Measurements from ENCODE around the gene AP3M1. TPM values are rescaled to one million over a fixed set of nuclear protein-coding genes. Genes with fewer than 3 reads are reported as not detected.
A peak's percentile ranks its signal among the peaks of the same experiment; 100 is the strongest.

The AP3M1 gene
- total RNA-seq, 1 experiment from 2014 or later = 34.4 TPM

DNA sequence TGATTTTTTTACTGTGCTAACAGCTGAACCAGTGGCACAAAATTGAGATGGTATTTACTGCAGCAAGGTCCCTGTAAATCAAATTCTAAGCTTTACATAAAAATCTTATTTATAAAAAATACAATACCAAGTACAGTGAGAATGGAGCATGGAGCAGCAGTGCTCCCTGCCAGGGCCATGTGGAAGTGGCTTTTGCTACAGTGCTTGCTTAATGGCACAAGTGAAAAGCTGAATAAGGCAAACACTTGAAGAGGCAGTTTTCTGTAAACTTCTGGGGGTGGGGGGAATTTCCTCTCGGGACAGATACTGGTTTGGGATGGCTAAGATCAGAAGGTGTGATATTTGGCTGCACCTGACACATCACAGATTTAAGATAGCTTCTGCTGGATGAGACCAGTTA lies 27.5 kb downstream of the AP3M1 start:
- Histone ChIP-seq H4K20me1 (ENCODE audit: insufficient read depth) (no peaks in the 10 kb centered on the region), H3K9ac (ENCODE audit: low read length) (no peak overlapping the region), H3K4me1 (ENCODE audit: control insufficient read depth in 1 of 2, insufficient read depth in 2 of 2, low read length in 2 of 2) (peaks cover 11 to 16% of the 10 kb centered on the region in 2 experiments), H2AFZ (ENCODE audit: low read depth, low read length, poor library complexity, severe bottlenecking) (no peak overlapping the region), H3K4me2 (ENCODE audit: low read length) (no peak overlapping the region), H3K36me3 (ENCODE audit: control insufficient read depth in 1 of 2, insufficient read depth in 2 of 2, low read length in 2 of 2) (peaks cover 43 to 49% of the 10 kb centered on the region in 2 experiments), H3K4me3 (replicated peaks in 1 of 2; ENCODE audit: low read depth in 1 of 2, low read length in 2 of 2) (no peak overlapping the region), H3K27me3 (ENCODE audit: insufficient read depth, low read length) (no peaks in the 10 kb centered on the region), H3K27ac (ENCODE audit: low read depth, low read length) (no peak overlapping the region), H3K9me2 (ENCODE audit: insufficient read depth) (no peaks in the 10 kb centered on the region), H3K79me2 (ENCODE audit: insufficient read depth, low read length) (no peaks in the 10 kb centered on the region; the same call in 1 of the 2 replicates), H3K9me3 (ENCODE audit: control insufficient read depth in 1 of 2, insufficient read depth in 1 of 2, low read depth in 1 of 2, low read length in 2 of 2) (no peaks in the 10 kb centered on the region)
- intact Hi-C loops (cut with micrococcal nuclease) = no loop called here
- ChIA-PET CTCF (no interaction called here), RAD21 (ENCODE audit: low non-redundant PET in 1 of 2, low total read pairs in 2 of 2, uncharacterized antibody in 2 of 2, unreplicated experiment in 2 of 2) (no interaction called here), POLR2A (no interaction called here)
- TSS peak; percentile 29 for BruUV-seq (replicated peaks)
- no peak for ATAC-seq
- no peak for DNase-seq (ENCODE audit: low read depth, low spot score)
- TF ChIP-seq, protein P1, sequence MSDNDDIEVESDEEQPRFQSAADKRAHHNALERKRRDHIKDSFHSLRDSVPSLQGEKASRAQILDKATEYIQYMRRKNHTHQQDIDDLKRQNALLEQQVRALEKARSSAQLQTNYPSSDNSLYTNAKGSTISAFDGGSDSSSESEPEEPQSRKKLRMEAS (IDR thresholded peaks at IDR 0.05) = no peak
- TF ChIP-seq YY1 (IDR thresholded peaks at IDR 0.05; ENCODE audit: extremely low read depth, insufficient replicate concordance, low read depth, low read length) = no peak
- no peak for TF ChIP-seq EGR1 (IDR thresholded peaks at IDR 0.05; ENCODE audit: low read depth)
- TF ChIP-seq, protein P2, sequence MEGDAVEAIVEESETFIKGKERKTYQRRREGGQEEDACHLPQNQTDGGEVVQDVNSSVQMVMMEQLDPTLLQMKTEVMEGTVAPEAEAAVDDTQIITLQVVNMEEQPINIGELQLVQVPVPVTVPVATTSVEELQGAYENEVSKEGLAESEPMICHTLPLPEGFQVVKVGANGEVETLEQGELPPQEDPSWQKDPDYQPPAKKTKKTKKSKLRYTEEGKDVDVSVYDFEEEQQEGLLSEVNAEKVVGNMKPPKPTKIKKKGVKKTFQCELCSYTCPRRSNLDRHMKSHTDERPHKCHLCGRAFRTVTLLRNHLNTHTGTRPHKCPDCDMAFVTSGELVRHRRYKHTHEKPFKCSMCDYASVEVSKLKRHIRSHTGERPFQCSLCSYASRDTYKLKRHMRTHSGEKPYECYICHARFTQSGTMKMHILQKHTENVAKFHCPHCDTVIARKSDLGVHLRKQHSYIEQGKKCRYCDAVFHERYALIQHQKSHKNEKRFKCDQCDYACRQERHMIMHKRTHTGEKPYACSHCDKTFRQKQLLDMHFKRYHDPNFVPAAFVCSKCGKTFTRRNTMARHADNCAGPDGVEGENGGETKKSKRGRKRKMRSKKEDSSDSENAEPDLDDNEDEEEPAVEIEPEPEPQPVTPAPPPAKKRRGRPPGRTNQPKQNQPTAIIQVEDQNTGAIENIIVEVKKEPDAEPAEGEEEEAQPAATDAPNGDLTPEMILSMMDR (IDR thresholded peaks at IDR 0.05 in 2 of 3, conservative IDR thresholded peaks at IDR 0.05 in 1 of 3; ENCODE audit: borderline replicate concordance in 1 of 3, insufficient read depth in 1 of 3, low read depth in 2 of 3, low read length in 2 of 3) = no peak
- TF ChIP-seq ZFX (IDR thresholded peaks at IDR 0.05) = no peak
- TF ChIP-seq SIN3A (IDR thresholded peaks at IDR 0.05; ENCODE audit: low read depth) = no peak
- no peak for TF ChIP-seq ATF3 (IDR thresholded peaks at IDR 0.05)
- no peak for TF ChIP-seq ZNF274 (IDR thresholded peaks at IDR 0.05; ENCODE audit: low read depth, low read length)
- TF ChIP-seq ELF1 (IDR thresholded peaks at IDR 0.05; ENCODE audit: borderline replicate concordance, low read depth) = no peak

Measured in HCT116 (cell line).